HepG2 (cell line): ENCODE data around the gene SYT11. TPM values are rescaled to one million over a fixed set of nuclear protein-coding genes. Genes with fewer than 3 reads are reported as not detected.

Experiments used
- GATAD2A ChIP-seq: IDR thresholded peaks from 2 replicates; pipeline ENCODE4 v1.6.1; 2016
- MAX ChIP-seq: IDR thresholded peaks from 2 replicates; pipeline ENCODE4 v1.6.1; 2012; ENCODE audit warnings: inconsistent platforms
- MIER3 ChIP-seq: IDR thresholded peaks from 2 replicates; pipeline ENCODE4 v1.6.1; 2016; ENCODE audit warnings: missing compliant biosample characterization, borderline replicate concordance
- NFYB ChIP-seq: sonication (generic); formaldehyde crosslinking; IDR thresholded peaks from 2 replicates; pipeline ENCODE4 v1.4.0; 2020; ENCODE audit warnings: missing genetic modification reagents
- PRDM10 ChIP-seq: sonication (generic); formaldehyde crosslinking; IDR thresholded peaks from 2 replicates; pipeline ENCODE4 v1.4.0; 2020; ENCODE audit warnings: low read depth, missing genetic modification reagents
- SP1 ChIP-seq, 2 experiments: fragments of 450-650 bp in 1 of 2; sonication (generic) in 1 of 2; formaldehyde crosslinking in 1 of 2; IDR thresholded peaks; 2 replicates each; pipeline versions ENCODE4 v1.4.0 to v1.6.1; 2016 to 2020; ENCODE audit warnings: missing genetic modification reagents in 1 of 2
- TBP ChIP-seq: sonication (generic); formaldehyde crosslinking; IDR thresholded peaks from 2 replicates; pipeline ENCODE4 v1.5.0; 2020; ENCODE audit warnings: missing genetic modification reagents
- ZBTB37 ChIP-seq: sonication (generic); formaldehyde crosslinking; IDR thresholded peaks from 2 replicates; pipeline ENCODE4 v1.4.0; 2020; ENCODE audit warnings: mild to moderate bottlenecking, missing genetic modification reagents
- ZMAT3 ChIP-seq: sonication (generic); formaldehyde crosslinking; conservative IDR thresholded peaks from 2 replicates; pipeline ENCODE4 v1.7.0; 2021; ENCODE audit warnings: missing genetic modification reagents
- ZNF121 ChIP-seq: sonication (generic); formaldehyde crosslinking; IDR thresholded peaks from 2 replicates; pipeline ENCODE4 v1.5.0; 2020; ENCODE audit warnings: mild to moderate bottlenecking, missing genetic modification reagents
- ZNF510 ChIP-seq: sonication (generic); formaldehyde crosslinking; IDR thresholded peaks from 2 replicates; pipeline ENCODE4 v1.4.0; 2020; ENCODE audit warnings: low read depth, mild to moderate bottlenecking, missing genetic modification reagents
- ZNF687 ChIP-seq: sonication (generic); formaldehyde crosslinking; IDR thresholded peaks from 2 replicates; pipeline ENCODE4 v1.5.1; 2020; ENCODE audit warnings: mild to moderate bottlenecking, missing genetic modification reagents, moderate library complexity
- polyA plus RNA-seq, 8 experiments: library from polyadenylated mRNA; depleted of rRNA in 3 of 8; stranded (reverse) in 7 of 8; unstranded in 1 of 8; fragments of >200 nt; fragmentation: Illumina TruSeq in 4 of 8; extraction: Trizol in 4 of 8; gene quantifications; 2 replicates each; pipeline versions ENCODE4 v1.2.1 to v1.2.3, GENCODE V29; 2011 to 2016; ENCODE audit warnings: low read depth in 4 of 8, missing spikeins in 1 of 8, mixed read lengths in 1 of 8; ENCODE audit not compliant: insufficient read depth in 1 of 8
- total RNA-seq, 5 experiments: library from RNA; depleted of rRNA; stranded (reverse); fragments of >200 nt; fragmentation: Illumina TruSeq; extraction: Trizol; gene quantifications; 2 replicates each; pipeline ENCODE4 v1.2.3, GENCODE V29; 2016; ENCODE audit warnings: low read depth in 1 of 5
- TF ChIP-seq, protein P1 (sequence below): sonication (generic); formaldehyde crosslinking; IDR thresholded peaks from 2 replicates; pipeline ENCODE4 v1.4.0; 2020; ENCODE audit warnings: missing genetic modification reagents
- TF ChIP-seq, protein P2 (sequence below): sonication (generic); formaldehyde crosslinking; conservative IDR thresholded peaks from 2 replicates; pipeline ENCODE4 v1.8.0; 2022; ENCODE audit warnings: low read depth, missing genetic modification reagents

SYT11 gene
- total and polyA plus RNA-seq, 2 of the 13 experiments (the other 11 are each of a cell fraction or from before 2014, with no cell fraction given), result 0.22 to 0.59 TPM

DNA sequence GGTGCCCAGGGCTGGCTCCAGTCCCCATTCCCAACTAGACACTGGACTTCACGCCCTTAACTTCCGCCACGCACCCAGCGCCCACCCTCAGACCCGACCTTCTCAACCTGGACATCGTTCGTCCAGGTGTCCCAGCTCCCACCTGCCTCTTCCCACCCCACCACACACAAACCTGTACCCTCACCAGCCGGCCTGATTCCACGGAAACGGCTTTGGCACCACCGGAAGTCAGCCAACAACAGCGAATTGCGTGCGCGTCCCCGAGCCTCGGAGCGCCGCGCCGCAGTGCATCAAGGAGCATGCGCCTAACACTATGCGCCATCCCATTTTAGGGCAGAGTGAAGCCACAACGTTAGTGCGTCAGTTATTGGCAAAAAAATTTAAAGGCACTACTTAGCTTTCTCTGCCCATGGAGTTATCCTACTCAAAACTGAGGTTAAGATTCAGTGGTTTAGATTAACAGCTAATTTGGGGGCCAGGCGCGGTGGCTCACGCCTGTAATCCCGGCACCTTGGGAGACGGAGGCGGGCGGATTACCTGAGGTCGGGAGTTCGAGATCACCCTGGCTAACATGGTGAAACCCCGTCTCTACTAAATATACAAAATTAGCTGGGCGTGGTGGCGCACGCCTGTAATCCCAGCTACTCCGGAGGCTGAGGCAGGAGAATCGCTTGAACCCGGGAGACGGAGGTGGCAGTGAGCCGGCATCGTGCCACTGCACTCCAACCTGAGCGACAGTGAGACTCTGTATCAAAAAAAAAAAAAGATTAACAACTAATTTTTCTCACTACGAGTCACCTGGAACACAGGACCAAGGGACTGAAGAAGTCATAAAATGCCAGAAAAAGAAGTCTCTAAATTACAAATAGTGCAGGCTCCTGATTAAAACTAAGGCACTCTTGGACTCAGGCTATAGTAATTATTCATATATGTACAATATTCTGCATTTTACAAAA, 2.1 kb upstream of the SYT11 start, which contains the start of gene GON4L (continued):
- TF ChIP-seq, protein P1, sequence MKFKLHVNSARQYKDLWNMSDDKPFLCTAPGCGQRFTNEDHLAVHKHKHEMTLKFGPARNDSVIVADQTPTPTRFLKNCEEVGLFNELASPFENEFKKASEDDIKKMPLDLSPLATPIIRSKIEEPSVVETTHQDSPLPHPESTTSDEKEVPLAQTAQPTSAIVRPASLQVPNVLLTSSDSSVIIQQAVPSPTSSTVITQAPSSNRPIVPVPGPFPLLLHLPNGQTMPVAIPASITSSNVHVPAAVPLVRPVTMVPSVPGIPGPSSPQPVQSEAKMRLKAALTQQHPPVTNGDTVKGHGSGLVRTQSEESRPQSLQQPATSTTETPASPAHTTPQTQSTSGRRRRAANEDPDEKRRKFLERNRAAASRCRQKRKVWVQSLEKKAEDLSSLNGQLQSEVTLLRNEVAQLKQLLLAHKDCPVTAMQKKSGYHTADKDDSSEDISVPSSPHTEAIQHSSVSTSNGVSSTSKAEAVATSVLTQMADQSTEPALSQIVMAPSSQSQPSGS (CRISPR knock-in tag), result peak; percentile 79
- TF ChIP-seq MIER3 (CRISPR knock-in tag), result peak; percentile 73; the same call in 1 of the 2 replicates
- TF ChIP-seq TBP (CRISPR knock-in tag), result no peak
- TF ChIP-seq PRDM10 (CRISPR knock-in tag), result peak; percentile 65; the same call in 1 of the 2 replicates
- no peak for TF ChIP-seq ZMAT3
- TF ChIP-seq NFYB, result peak; percentile 12; the same call in 1 of the 2 replicates
- TF ChIP-seq SP1 (IDR thresholded peaks at IDR 0.05), result no peak
- no peak; the same call in 1 of the 2 replicates for TF ChIP-seq SP1 (CRISPR knock-in tag; IDR thresholded peaks at IDR 0.05)
- no peak for TF ChIP-seq ZBTB37 (CRISPR knock-in tag)
- peak; percentile 66 for TF ChIP-seq MAX
- peak; percentile 48 for TF ChIP-seq GATAD2A (CRISPR knock-in tag)
- TF ChIP-seq ZNF510 (CRISPR knock-in tag), result no peak
- TF ChIP-seq ZNF687 (CRISPR knock-in tag), result peak; percentile 91
- TF ChIP-seq, protein P2, sequence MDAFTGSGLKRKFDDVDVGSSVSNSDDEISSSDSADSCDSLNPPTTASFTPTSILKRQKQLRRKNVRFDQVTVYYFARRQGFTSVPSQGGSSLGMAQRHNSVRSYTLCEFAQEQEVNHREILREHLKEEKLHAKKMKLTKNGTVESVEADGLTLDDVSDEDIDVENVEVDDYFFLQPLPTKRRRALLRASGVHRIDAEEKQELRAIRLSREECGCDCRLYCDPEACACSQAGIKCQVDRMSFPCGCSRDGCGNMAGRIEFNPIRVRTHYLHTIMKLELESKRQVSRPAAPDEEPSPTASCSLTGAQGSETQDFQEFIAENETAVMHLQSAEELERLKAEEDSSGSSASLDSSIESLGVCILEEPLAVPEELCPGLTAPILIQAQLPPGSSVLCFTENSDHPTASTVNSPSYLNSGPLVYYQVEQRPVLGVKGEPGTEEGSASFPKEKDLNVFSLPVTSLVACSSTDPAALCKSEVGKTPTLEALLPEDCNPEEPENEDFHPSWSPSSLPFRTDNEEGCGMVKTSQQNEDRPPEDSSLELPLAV (CRISPR knock-in tag), result no peak
- no peak for TF ChIP-seq ZNF121 (CRISPR knock-in tag)
